Measurements from ENCODE around the gene CLEC2D. TPM values are rescaled to one million over a fixed set of nuclear protein-coding genes. Genes with fewer than 3 reads are reported as not detected.
"Not testable (repeated sequence)": the region's sequence is repeated elsewhere in the genome, so short reads cannot be mapped to it uniquely, and the experiment has no call there.

Gene CLEC2D
- total and polyA plus RNA-seq, 9 donors, result 2.4 to 16.1 (median 10.8) TPM

DNA sequence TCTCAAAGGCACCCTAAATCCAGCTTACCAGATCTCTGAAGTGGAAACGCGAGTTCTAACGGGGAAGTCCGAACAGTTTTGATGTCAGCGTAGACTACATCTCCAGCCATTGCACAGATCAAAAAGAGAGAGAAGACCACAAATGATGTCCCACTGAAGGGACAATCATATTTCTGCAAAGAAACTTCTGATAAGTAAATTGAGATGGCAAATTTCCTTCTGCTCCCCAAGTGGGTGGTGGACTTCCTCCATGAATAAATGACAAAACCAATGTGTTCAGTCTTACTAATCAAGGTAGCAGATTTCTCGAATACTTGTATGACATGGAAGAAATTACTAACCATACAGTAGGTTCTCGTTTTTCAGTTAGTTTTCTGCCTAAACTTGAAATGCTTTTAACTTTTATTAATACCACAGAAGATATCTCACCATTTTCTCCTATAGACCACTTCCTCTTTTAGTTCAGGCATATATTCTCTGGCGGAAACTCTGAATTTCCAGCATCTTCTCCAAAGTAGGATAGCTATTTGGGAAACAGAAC lies 63.5 kb downstream of the CLEC2D start, which contains the start of gene CLECL1:
Gene CLECL1, minus strand, starts transcription at position 177 of the 541 bp plus-strand sequence.
- no peaks in the 10 kb centered on the region for H3K27me3 ChIP-seq
- H3K27ac ChIP-seq, result no peak within 1 kb of the TSS
- TF ChIP-seq, protein P1, sequence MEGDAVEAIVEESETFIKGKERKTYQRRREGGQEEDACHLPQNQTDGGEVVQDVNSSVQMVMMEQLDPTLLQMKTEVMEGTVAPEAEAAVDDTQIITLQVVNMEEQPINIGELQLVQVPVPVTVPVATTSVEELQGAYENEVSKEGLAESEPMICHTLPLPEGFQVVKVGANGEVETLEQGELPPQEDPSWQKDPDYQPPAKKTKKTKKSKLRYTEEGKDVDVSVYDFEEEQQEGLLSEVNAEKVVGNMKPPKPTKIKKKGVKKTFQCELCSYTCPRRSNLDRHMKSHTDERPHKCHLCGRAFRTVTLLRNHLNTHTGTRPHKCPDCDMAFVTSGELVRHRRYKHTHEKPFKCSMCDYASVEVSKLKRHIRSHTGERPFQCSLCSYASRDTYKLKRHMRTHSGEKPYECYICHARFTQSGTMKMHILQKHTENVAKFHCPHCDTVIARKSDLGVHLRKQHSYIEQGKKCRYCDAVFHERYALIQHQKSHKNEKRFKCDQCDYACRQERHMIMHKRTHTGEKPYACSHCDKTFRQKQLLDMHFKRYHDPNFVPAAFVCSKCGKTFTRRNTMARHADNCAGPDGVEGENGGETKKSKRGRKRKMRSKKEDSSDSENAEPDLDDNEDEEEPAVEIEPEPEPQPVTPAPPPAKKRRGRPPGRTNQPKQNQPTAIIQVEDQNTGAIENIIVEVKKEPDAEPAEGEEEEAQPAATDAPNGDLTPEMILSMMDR (IDR thresholded peaks at IDR 0.05), result no peak
- TF ChIP-seq POLR2A (IDR thresholded peaks at IDR 0.05), result no peak
- TF ChIP-seq EP300 (IDR thresholded peaks at IDR 0.05), result no peak
- WGBS, 3 donors, result 77 to 90% (median 77%) methylated on average over 8 of the region's 8 CpGs
- H3K9me3 ChIP-seq, result no peaks in the 10 kb centered on the region
- no peaks in the 10 kb centered on the region for H3K36me3 ChIP-seq
- intact Hi-C loops (cut with DNase I), result no loop called here
- H3K4me3 ChIP-seq, result no peak within 1 kb of the TSS
- no peak for DNase-seq
- no peaks in the 10 kb centered on the region for H3K4me1 ChIP-seq (ENCODE audit: insufficient read depth)

DNA sequence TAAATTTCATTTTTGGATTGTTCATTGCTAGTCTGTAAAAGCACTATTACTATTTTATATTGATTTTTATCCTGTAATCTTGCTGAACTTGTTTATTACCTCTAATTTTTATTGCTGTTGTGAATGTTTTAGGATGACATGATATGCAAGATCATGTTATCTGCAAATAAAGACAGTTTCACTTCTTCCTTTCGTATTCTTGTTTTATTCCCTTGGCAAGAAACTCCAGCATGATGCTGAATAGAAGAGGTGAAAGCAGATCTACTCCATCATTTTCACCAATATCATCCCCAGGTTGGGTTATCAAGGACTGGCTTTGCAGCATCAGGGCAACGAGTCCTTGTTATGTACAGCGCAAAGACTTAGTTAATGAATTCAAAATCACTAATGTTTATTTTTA lies 66.1 kb downstream of the CLEC2D start:
- Histone ChIP-seq H3K27me3 (no peaks in the 10 kb centered on the region), H3K4me1 (ENCODE audit: insufficient read depth) (no peaks in the 10 kb centered on the region), H3K9me3 (no peaks in the 10 kb centered on the region), H3K4me3 (no peak overlapping the region), H3K36me3 (no peaks in the 10 kb centered on the region), H3K27ac (no peak overlapping the region)
- TF ChIP-seq POLR2A (IDR thresholded peaks at IDR 0.05) (no peak), EP300 (IDR thresholded peaks at IDR 0.05) (no peak)
- TF ChIP-seq, protein P1 (IDR thresholded peaks at IDR 0.05), result no peak
- intact Hi-C loops (cut with DNase I), result no loop called here
- whole genome bisulfite sequencing, 3 donors, result 76 to 79% (median 77%) methylated on average over 3 of the region's 3 CpGs
- DNase-seq, result no peak

GRCh38 chr12:9736936-9737705 lies 67.6 kb downstream of the CLEC2D start:
- no peaks in the 10 kb centered on the region for H3K9me3 ChIP-seq
- H3K4me1 ChIP-seq (ENCODE audit: insufficient read depth), result no peaks in the 10 kb centered on the region
- H3K36me3 ChIP-seq, result no peaks in the 10 kb centered on the region
- H3K27me3 ChIP-seq, result no peaks in the 10 kb centered on the region
- DNase-seq, result no peak
- TF ChIP-seq, protein P1 (IDR thresholded peaks at IDR 0.05), result no peak
- TF ChIP-seq POLR2A (IDR thresholded peaks at IDR 0.05) (no peak), EP300 (IDR thresholded peaks at IDR 0.05) (no peak)
- intact Hi-C loops (cut with DNase I), result no loop called here
- 39 to 44% (median 39%) methylated on average over 3 of the region's 3 CpGs for WGBS, 3 donors
- H3K27ac ChIP-seq, result no peak overlapping the region
- H3K4me3 ChIP-seq, result no peak overlapping the region

DNA sequence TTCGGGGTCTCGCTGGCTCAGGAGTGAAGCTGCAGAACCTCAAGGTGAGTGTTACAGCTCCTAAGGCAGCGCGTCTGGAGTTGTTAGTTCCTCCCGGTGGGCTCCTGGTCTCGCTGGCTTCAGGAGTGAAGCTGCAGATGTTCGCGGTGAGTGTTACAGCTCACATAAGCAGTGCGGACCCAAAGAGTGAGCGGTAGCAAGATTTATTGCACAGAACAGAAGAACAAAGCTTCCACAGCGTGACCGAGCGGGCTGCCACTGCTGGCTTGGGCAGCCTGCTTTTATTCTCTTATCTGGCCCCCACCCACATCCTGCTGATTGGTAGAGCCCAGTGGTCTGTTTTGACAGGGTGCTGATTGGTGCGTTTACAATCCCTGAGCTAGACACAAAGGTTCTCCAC lies 69.4 kb downstream of the CLEC2D start:
- H3K9me3 ChIP-seq; intact Hi-C loops (cut with DNase I): not testable (repeated sequence)
- 91 to 92% (median 92%) methylated on average over 14 of the region's 14 CpGs for WGBS, 3 donors

GRCh38 chr12:9739404-9740105 lies 70.0 kb downstream of the CLEC2D start:
- H3K4me1 ChIP-seq (ENCODE audit: insufficient read depth); H3K27me3 ChIP-seq; H3K36me3 ChIP-seq; H3K9me3 ChIP-seq; intact Hi-C loops (cut with DNase I); H3K27ac ChIP-seq: not testable (repeated sequence)
- peak in 2 of 5 donors; percentile 49 to 54 for DNase-seq
- 68 to 87% (median 70%) methylated on average over 28 to 54 of the region's 54 CpGs for WGBS, 3 donors
- peak overlapping the region; percentile 37 for H3K4me3 ChIP-seq

More for the DNA sequence above, 69.4 kb downstream of the CLEC2D start:
- DNase-seq; H3K4me3 ChIP-seq; H3K27ac ChIP-seq; H3K36me3 ChIP-seq; H3K27me3 ChIP-seq; H3K4me1 ChIP-seq (ENCODE audit: insufficient read depth): not testable (repeated sequence)

All from ovary (tissue), 9 donors.